GM12873 (cell line): ENCODE measurements around the gene MYCN.

Experiments used
- CTCF ChIP-seq: IDR thresholded peaks from 2 replicates; pipeline ENCODE4 v1.5.1; 2012; ENCODE audit warnings: low read depth, mild to moderate bottlenecking, moderate library complexity, low read length, control low read depth; ENCODE audit not compliant: insufficient read depth; ENCODE audit errors: missing control alignments

Gene MYCN

GRCh38 chr2:15946983-15947382 lies 6.6 kb downstream of the MYCN start:
- no peak for TF ChIP-seq CTCF

GRCh38 chr2:15947431-15947830 lies 7.1 kb downstream of the MYCN start:
- TF ChIP-seq CTCF, result no peak

GRCh38 chr2:15948704-15948957 lies 8.3 kb downstream of the MYCN start:
- no peak for TF ChIP-seq CTCF

- TF ChIP-seq CTCF, result no peak
Measured at GRCh38 chr2:15949126-15949525, 8.8 kb downstream of the MYCN start.

- TF ChIP-seq CTCF, result no peak
Measured at GRCh38 chr2:15949551-15949950, 9.2 kb downstream of the MYCN start.

GRCh38 chr2:15950088-15950952 lies 10.0 kb downstream of the MYCN start:
- TF ChIP-seq CTCF, result no peak

GRCh38 chr2:15952451-15953146 lies 12.2 kb downstream of the MYCN start:
- TF ChIP-seq CTCF, result no peak
